GM19328 (cell line): Measurements from ENCODE around the gene TTC28.

Experiments used
- ATAC-seq: cut with Tn5 transposase; IDR thresholded peaks from one replicate; pipeline ENCODE4 v1.9.1; 2021; ENCODE audit warnings: mild to moderate bottlenecking, moderate library complexity; ENCODE audit not compliant: unreplicated experiment

TTC28 gene

GRCh38 chr22:28412109-28412508 lies 267.5 kb downstream of the TTC28 start:
- ATAC-seq: no peak

GRCh38 chr22:28411125-28411524 lies 268.5 kb downstream of the TTC28 start:
- ATAC-seq: no peak

GRCh38 chr22:28410050-28410816 lies 269.4 kb downstream of the TTC28 start:
- no peak for ATAC-seq

- ATAC-seq: no peak
These were observed 270.9 kb downstream of the TTC28 start for GRCh38 chr22:28408709-28409108.

DNA sequence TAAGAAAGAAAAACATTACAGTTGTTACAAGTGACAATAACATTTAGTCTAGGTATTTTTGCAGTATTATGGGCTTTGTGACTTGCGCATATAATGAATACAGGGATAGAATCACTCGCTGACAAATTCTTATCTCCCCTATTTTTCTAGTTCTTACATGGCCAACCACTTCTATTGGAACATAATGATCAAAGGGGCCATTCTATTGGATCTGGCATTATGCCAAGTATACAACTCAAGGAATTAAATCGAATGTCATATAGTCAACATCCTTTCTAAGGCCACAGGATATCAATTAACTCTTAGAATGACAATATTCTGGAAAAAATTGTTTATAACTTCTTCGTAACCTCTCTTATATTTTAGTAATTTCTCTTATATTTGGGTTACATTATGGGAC lies 272.0 kb downstream of the TTC28 start:
- ATAC-seq: no peak

- ATAC-seq: no peak
These were observed 273.4 kb downstream of the TTC28 start for GRCh38 chr22:28406246-28406645.

DNA sequence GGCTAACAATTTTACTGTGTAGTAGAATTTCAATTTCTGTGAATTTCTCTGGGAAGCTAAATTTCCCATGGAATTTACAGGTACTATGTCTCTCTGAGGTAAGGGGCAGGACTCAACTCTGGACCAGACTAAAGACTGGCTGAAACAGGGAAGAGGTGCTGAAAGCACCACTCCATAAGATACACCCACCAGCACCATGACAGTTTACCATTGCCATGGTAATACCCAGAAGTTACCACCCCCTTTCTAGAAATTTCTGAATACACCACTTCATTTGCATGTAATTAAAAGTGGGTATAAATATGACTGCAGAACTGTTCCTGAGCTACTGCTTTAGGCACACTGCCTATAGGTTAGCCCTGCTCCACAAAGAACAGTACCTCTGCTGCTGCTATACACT lies 274.1 kb downstream of the TTC28 start:
- ATAC-seq: no peak

GRCh38 chr22:28402539-28402938 lies 277.1 kb downstream of the TTC28 start:
- ATAC-seq: no peak

DNA sequence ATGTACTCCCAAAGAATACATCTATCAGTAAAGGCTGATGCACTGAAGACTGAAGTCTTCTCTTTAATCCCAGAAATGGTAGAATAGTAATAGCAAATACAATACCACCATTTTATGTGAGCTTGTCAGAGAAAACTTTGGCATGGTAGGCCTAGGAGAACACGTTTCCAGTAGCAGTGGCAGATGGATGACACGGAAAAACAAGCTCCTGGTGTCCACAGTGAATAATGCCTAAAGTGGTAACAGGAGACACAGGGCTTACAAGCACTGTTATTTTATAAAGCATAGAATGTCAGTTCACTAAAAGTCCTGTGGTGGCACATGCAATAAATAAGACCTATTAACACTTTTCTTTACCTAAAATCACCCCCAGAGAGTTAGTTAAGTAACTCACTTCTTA lies 277.6 kb downstream of the TTC28 start:
- ATAC-seq: no peak

GRCh38 chr22:28398981-28399380 lies 280.7 kb downstream of the TTC28 start:
- no peak for ATAC-seq

DNA sequence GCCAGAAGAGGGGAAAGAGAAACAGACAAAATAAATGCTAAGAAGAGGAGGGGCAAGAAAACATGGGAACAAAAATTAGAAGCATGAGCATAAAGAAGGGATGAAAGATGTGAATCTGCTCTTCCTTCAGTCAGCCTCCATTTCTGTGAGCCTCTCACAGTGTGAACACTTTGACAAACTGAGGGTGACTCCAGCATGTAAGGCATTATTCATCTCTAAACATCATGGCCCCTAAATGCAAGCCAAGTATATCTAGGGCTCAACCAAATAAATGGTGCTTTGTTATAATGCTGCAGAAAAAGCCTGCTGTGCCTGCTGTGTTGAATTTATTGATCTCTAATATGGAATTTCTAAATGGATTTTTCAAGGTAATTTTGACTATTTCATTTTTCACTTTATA lies 281.3 kb downstream of the TTC28 start:
- no peak for ATAC-seq

- no peak for ATAC-seq
These were observed 282.3 kb downstream of the TTC28 start for GRCh38 chr22:28397306-28397705.

DNA sequence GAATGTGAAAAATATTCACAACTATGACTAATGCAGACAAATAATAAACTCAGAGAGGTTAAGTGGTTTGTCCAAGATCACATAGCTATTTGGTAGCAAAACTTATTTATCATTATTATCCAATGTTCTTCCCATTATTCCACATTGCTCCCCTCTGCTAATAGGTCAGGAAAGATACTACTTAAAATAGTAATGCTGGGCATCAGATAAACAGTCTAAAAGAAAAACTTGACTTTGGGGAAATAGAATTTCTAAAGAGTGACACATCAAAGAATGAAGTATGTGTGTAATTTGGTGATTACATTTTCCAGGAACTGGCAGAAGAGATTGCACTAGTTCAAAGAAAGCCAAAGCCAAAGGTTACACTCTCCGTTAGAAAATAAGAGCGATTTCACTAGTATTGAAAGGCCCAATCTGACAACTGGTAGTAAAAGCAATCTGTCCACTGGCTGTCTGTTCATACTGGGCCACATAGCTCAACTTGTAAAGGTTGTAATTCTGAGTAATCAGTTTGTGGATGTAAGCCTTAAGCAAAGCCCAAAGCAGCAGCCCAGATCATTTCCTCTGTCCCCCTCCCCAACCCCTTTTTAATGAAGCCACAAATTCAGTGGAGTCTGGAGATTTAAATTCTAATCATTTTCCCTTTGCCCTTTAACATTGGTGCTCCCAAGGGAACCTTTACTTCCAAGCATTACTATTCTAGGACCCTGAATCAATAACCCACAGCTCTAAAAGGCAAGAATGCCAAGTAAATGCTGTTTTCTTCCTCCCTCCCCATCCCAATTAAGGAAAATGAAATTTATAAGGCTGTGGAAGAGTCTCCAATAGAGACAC lies 283.5 kb downstream of the TTC28 start:
- ATAC-seq: no peak

- ATAC-seq: no peak
These were observed 284.1 kb downstream of the TTC28 start for GRCh38 chr22:28395520-28395919.

DNA sequence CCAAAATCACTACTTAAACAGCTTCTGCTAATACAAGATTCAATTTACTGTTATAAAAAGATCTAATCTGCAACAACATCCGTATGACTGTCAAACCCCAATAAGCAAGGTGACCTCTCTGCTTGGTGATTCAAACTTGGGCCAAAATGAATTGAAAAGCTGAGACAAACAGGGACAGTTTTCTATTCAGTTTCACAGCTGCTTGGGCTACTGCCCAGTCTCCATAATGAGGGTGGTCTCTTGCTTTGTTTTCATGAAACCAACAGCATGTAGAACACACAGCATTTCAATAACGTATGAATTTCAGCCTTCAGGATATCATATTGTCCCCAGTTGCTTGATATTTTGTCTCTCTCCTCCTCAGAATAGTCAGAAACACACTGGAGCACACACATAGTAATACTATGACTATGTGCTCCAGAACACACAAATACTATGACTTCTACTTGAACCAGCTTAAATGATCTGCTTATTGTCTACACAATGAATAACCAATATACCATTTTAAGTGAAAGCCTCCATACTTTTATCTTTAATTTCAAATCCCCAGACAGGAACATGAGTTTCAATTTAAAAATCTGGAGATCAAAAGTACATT lies 285.0 kb downstream of the TTC28 start:
- ATAC-seq: no peak

- no peak for ATAC-seq
These were observed 298.0 kb downstream of the TTC28 start for GRCh38 chr22:28381429-28382167.

DNA sequence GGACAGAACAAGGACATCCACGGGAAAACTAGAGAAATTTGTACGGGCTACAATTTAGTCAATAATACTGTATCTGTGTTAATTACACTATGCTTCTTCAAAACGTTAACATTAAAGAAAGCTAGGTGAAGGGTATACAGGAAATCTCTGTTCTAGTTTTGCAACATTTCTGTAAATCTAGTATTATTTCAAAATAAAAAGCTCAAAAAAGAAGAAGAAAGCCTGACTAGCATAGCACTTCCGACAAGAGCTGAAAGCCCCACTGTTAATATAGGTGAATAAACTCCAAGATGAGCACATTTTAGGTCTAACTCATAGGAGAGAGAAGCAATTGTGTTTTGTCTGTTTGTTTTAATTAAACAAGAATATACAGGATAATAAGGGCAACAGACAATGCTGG lies 299.7 kb downstream of the TTC28 start:
- ATAC-seq: no peak

- ATAC-seq: no peak
These were observed 300.4 kb downstream of the TTC28 start for GRCh38 chr22:28379075-28379779.

GRCh38 chr22:28375761-28376534 lies 303.7 kb downstream of the TTC28 start:
- no peak for ATAC-seq

DNA sequence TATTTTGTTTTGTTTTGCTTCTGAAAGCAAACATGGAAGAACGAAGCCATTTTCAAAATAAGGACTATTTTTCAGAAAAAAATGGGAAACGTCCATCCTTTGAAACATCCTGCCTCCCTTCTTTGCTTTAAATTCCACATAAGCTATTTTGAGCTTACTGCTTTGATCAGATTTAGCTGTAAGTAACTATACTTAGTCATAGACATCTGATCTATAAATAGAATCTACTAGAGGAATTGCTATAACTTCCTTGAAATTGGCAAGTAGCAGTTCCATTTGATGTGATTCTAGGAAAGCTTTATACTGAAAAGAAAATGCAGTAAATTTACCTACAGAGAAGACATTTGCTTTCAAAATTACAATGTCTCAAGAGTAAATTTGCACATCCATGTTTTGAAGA lies 305.8 kb downstream of the TTC28 start:
- ATAC-seq: no peak
